ENCODE results near the gene NPIPA3. TPM values are rescaled to one million over a fixed set of nuclear protein-coding genes. Genes with fewer than 3 reads are reported as not detected.
"Not testable (repeated sequence)": the region's sequence is repeated elsewhere in the genome, so short reads cannot be mapped to it uniquely, and the experiment has no call there.

Gene NPIPA3
- total RNA-seq, 2 donors from 2014 or later: 1.3 to 3.1 TPM

- not testable (repeated sequence) for H3K4me1 Mint-ChIP-seq (ENCODE audit: low read depth); H3K27ac Mint-ChIP-seq; H3K27me3 Mint-ChIP-seq (ENCODE audit: low read depth); H3K9me3 Mint-ChIP-seq; H3K36me3 Mint-ChIP-seq (ENCODE audit: insufficient read depth in 2 of 2); ATAC-seq (replicated peaks in 1 of 2); H3K4me3 Mint-ChIP-seq; DNase-seq
Observed at GRCh38 chr16:14685870-14686793, 17.1 kb upstream of the NPIPA3 start.

DNA sequence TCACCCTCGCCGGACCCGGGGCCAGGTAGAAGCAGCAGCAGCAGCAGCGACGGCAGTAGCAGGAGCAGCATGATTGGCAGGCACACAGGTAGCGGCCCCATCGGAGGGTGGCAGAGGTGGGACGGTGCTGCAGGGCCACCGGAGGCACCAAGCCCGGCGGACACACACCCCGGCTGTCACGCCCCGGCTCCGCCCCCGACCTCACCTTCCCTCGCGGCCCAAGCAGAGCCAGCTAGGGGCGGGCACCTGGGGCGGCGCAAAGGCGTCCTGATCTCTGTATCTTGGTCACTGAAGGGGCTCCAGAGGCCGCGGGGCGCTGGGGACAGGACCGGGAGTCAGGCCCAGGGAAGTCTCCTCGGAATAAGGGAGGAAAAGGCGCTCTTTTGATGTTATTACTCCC, 9.1 kb upstream of the NPIPA3 start, which contains the start of gene PLA2G10:
Gene PLA2G10, minus strand, starts transcription at position 180 of the 400 bp plus-strand sequence. Its CDS starts 79 bp downstream, at position 101.
- not testable (repeated sequence) for DNase-seq; H3K27ac Mint-ChIP-seq; ATAC-seq (replicated peaks in 1 of 2); H3K9me3 Mint-ChIP-seq; H3K4me3 Mint-ChIP-seq; H3K27me3 Mint-ChIP-seq (ENCODE audit: low read depth); H3K36me3 Mint-ChIP-seq (ENCODE audit: insufficient read depth in 2 of 2); H3K4me1 Mint-ChIP-seq (ENCODE audit: low read depth)

- not testable (repeated sequence) for H3K4me3 Mint-ChIP-seq; H3K4me1 Mint-ChIP-seq (ENCODE audit: low read depth); H3K27ac Mint-ChIP-seq; H3K36me3 Mint-ChIP-seq (ENCODE audit: insufficient read depth in 2 of 2); DNase-seq; H3K9me3 Mint-ChIP-seq; ATAC-seq (replicated peaks in 1 of 2); H3K27me3 Mint-ChIP-seq (ENCODE audit: low read depth)
Observed at GRCh38 chr16:14701859-14702258, 1.4 kb upstream of the NPIPA3 start.

- not testable (repeated sequence) for H3K27ac Mint-ChIP-seq; H3K36me3 Mint-ChIP-seq (ENCODE audit: insufficient read depth in 2 of 2); H3K27me3 Mint-ChIP-seq (ENCODE audit: low read depth); H3K4me3 Mint-ChIP-seq; H3K9me3 Mint-ChIP-seq; DNase-seq; H3K4me1 Mint-ChIP-seq (ENCODE audit: low read depth)
- peak in 1 of 2 donors; percentile 15 for ATAC-seq (replicated peaks in 1 of 2)
Observed at GRCh38 chr16:14702672-14703071, 539 bp upstream of the NPIPA3 start.

GRCh38 chr16:14733233-14733632, 30.0 kb downstream of the NPIPA3 start:
- not testable (repeated sequence) for H3K27me3 Mint-ChIP-seq (ENCODE audit: low read depth); H3K4me1 Mint-ChIP-seq (ENCODE audit: low read depth); ATAC-seq (replicated peaks in 1 of 2); H3K4me3 Mint-ChIP-seq; H3K27ac Mint-ChIP-seq; H3K36me3 Mint-ChIP-seq (ENCODE audit: insufficient read depth in 2 of 2); DNase-seq; H3K9me3 Mint-ChIP-seq

DNA sequence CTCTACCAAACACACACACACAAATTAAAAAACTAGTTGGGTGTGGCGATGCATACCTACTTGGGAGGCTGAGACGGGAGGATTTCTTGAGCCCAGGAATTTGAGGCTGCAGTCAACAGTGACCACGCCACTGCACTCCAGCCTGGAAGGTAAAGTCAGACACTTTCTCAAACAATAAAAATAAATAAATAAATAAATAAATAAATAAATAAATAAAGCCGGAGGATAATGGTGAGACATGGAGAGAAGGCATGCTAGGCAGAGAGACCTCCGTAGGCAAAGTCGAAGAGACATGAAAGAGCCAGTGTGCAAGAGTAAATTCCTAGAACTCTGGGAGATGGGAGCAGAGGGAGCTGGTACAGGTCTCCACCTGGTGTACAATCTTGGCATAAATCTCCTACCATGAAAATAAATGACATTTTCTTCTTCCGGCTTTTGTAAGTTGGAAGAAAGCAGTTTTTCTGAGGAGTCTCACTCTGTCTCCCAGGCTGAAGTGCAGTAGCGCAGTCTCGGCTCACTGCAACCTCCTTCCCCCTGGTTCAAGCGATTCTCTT, 37.7 kb downstream of the NPIPA3 start:
- H3K4me1 Mint-ChIP-seq (ENCODE audit: low read depth); H3K27ac Mint-ChIP-seq; ATAC-seq (replicated peaks in 1 of 2); H3K4me3 Mint-ChIP-seq; DNase-seq; H3K9me3 Mint-ChIP-seq; H3K36me3 Mint-ChIP-seq (ENCODE audit: insufficient read depth in 2 of 2); H3K27me3 Mint-ChIP-seq (ENCODE audit: low read depth): not testable (repeated sequence)

GRCh38 chr16:14741794-14742193, 38.6 kb downstream of the NPIPA3 start:
- not testable (repeated sequence) for H3K27ac Mint-ChIP-seq; H3K27me3 Mint-ChIP-seq (ENCODE audit: low read depth); H3K36me3 Mint-ChIP-seq (ENCODE audit: insufficient read depth in 2 of 2); H3K4me3 Mint-ChIP-seq; DNase-seq; H3K9me3 Mint-ChIP-seq; ATAC-seq (replicated peaks in 1 of 2); H3K4me1 Mint-ChIP-seq (ENCODE audit: low read depth)

DNA sequence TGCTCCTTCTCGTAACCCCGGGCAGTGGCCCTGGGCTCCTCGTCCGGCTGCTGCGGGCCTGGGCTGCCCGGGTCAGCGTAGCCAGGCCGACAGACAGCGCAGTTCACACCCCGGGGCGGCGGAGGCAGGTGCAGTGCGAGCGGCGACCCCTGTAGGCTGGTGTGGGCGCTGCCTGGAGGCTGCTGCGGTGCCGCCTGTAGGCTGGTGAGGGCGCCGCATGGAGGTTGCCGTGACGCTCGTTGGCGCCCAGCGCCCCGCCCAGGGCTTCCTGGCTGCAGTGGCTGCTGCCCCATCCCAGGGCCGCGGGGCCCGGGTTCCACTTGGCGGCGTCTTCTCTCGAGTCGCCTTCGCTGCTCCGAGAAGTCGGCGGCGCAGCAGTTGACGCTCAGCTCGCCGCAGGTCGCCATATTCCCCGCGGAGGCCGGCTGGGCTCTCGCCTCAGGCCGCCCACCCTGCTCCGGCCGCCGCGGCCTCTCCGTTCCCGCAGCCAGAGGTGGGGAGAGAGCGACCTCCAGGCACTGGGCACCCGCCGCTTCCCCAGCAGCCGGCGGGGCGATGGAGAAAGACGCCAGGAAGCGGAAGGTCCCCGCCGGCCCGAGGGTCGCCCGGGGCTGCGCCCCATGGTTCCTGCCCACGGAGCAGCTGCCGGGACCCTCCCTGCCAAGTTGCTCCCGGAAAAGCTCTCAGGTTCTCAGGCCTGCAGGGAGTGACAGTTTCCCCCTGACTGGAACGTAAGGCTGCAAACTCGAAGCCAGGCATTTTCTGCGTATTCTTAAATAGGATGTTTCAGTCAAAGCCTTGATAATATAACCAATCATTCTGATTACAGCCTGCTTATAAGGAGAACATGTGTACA, 39.3 kb downstream of the NPIPA3 start, which contains the start of gene NPIPA2:
Gene NPIPA2, plus strand, starts transcription at position 261 of the 856 bp plus-strand sequence. CDS start 5,533 bp downstream, outside the sequence.
- not testable (repeated sequence) for DNase-seq; H3K9me3 Mint-ChIP-seq; H3K4me1 Mint-ChIP-seq (ENCODE audit: low read depth); H3K36me3 Mint-ChIP-seq (ENCODE audit: insufficient read depth in 2 of 2); H3K4me3 Mint-ChIP-seq; H3K27ac Mint-ChIP-seq; H3K27me3 Mint-ChIP-seq (ENCODE audit: low read depth)
- ATAC-seq (replicated peaks in 1 of 2): peak; percentile 100

DNA sequence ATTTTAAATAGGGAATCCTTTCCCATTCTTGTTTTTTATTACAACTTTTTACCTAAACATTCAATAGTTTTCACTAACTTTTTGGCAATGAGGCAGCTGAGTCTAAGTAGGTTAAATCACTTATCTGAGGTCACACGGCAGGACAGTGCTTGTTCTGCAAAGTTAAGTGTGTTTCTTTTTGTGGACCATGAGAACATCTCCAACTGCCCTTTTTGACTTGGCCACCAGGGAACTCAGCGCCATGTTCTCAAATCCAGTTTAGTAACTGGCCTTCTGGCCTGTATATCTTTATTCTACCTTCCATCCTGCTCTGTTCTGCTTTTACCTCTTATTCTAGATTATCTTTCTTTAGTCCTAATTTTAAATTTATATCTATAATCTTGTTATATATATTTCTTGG, 70.4 kb downstream of the NPIPA3 start:
- H3K4me3 Mint-ChIP-seq; H3K27me3 Mint-ChIP-seq (ENCODE audit: low read depth); ATAC-seq (replicated peaks in 1 of 2); H3K36me3 Mint-ChIP-seq (ENCODE audit: insufficient read depth in 2 of 2); H3K4me1 Mint-ChIP-seq (ENCODE audit: low read depth); H3K27ac Mint-ChIP-seq; DNase-seq; H3K9me3 Mint-ChIP-seq: not testable (repeated sequence)

DNA sequence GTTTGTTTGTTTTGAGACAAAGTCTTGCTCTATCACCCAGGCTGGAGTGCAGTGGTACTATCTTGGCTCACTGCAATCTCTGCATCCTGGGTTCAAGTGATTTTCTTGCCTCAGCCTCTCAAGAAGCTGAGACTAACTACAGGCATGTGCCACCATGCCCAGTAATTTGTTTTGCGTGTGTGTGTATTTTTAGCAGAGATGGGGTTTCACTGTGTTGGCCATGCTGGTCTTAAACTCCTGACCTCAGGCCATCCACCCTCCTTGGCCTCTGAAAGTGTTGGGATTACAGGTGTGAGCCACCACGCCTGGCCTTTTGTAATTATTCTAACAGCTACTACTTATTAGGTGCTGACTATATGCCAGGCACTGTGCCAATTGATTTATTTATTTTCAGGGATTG, 72.4 kb downstream of the NPIPA3 start:
- not testable (repeated sequence) for H3K27ac Mint-ChIP-seq; H3K27me3 Mint-ChIP-seq (ENCODE audit: low read depth); H3K36me3 Mint-ChIP-seq (ENCODE audit: insufficient read depth in 2 of 2); DNase-seq; H3K4me1 Mint-ChIP-seq (ENCODE audit: low read depth); H3K9me3 Mint-ChIP-seq; H3K4me3 Mint-ChIP-seq; ATAC-seq (replicated peaks in 1 of 2)

Data from activated T-cell treated with anti-CD3 and anti-CD28 coated beads, Interleukin-2, amount 50 U/mL, for 72 hours (primary cell).